Pons (tissue), 1 donor: ENCODE measurements around the gene C22orf39.

Source experiments
- DNase-seq: peaks from one replicate; pipeline ENCODE4 v3.0.0-alpha.2; 2016; ENCODE audit warnings: low spot score

Gene C22orf39

GRCh38 chr22:19398652-19399051 is 48.9 kb downstream of the C22orf39 start:
- no peak for DNase-seq

DNA sequence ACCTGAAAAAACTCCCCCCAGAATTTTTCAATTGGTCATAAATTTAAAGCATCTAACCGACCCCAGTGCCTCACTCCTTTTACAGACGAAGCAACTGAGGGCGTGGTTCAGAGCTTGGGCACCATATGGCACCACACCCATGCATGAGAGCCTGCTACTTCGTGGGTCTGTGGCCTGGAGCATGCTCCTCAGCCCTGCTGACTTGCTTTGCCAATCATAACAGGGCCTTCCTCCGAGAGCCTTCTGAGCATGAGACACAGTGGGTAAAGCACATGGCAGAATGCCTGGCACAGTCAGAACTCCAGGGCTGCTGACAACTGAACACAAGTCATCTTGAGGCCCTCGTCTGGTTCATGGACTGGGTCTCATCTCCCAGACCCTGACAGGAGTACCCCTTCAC is 49.3 kb downstream of the C22orf39 start:
- no peak for DNase-seq

- no peak for DNase-seq
Measured at GRCh38 chr22:19397734-19398104, 49.8 kb downstream of the C22orf39 start.

DNA sequence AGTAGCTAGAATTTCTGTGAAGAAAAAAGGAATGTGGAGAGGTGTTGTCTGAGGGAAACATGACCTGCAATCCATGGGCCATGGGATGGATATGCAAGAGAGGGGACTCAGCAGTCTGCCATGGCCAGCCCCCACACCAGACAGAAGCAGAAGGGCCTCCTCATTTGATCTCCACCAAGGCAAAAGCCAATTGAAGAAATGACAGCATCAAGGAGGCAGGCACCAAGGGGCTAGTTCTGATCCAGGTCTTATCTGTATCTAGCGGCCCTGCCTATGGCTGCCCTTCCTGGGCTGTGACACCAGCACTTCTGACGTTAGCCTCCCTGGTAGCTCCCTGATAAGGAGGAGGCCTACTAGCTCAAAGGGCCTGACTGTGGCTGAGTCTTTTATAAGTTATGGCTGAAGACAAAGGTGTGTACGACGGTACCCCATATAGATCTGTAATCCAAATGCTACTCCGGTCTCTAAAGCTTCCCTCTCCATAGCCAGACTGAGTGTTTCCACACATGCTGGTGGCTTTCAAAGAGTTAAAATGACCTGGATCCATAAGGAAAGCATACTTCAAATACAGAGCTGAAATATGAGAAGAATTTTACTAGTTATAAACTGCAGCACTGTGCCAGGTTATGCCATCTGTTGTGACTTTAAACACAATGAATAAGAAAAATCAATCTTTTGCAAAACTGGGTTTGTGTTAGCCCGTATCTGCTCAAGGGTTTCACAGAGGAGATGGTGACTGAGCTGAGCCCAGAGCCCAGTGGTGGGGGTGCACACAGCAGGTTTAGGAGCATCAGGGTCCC is 50.4 kb downstream of the C22orf39 start:
- no peak for DNase-seq

- no peak for DNase-seq
Measured at GRCh38 chr22:19396561-19396933, 51.0 kb downstream of the C22orf39 start.

DNA sequence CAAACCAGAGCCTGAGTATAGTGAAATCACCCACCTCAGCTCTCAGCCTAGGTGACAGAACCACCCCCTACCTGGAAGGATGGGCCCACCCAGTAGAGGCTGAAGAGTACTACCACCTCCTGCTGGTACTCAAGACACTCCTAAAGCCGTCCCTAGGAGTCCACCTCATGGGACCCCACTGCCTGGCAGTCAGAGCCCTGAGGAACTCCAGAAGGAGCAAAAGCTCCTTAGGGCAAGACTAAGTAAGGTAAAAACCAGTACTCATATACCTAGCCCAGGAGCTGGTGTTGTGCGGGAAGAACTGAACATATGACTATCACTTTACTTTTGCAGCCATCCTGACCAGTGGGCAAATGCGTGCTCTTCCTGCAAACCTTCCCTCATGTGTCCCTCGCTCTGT is 52.2 kb downstream of the C22orf39 start:
- DNase-seq: no peak

GRCh38 chr22:19394274-19395050 is 53.0 kb downstream of the C22orf39 start:
- no peak for DNase-seq

DNA sequence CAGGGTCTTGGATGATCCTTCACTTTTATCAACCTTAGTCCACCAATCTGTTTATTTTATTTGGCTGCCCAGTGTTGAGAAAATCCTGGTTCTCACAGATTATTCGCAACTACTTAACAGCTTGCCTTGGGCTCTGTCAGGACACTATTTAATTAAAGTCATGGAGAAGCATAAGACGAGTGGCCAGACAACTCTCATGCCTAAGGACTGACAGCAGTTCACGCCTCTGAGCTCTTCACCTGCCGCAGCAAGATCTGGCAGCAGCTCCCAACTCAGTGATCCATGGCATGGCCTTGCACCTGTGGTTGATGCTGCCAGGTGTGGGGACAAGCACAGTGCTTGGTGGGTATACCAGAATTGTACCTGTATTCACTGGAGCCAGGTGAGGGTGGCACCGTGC is 53.8 kb downstream of the C22orf39 start:
- DNase-seq: no peak
